ENCODE data around the gene ZNF746. TPM values are rescaled to one million over a fixed set of nuclear protein-coding genes. Genes with fewer than 3 reads are reported as not detected.

ZNF746 gene
- total and polyA plus RNA-seq, 2 of the 13 experiments (the other 11 are each of a cell fraction or from before 2014, with no cell fraction given), result 3.8 to 8.1 TPM

DNA sequence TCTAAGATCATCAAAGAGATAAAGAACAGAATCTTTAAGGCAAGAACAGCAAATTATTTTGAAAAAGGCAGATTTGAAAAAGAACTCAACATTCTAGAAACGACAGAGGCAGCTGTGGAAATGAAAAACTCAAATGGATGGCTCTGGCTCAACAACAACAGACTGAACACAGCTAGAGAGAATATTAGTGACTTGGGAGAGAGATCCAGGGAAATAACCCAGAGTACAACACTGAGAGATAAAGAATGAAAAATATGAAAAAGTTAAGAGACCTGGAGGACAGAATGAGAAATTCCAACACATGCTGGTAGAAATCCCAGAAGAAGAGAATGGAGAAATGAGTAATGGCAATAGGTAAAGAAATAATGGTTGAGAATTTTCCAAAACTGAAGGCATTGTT lies 18.9 kb downstream of the ZNF746 start:
- Histone ChIP-seq H3K79me2 (ENCODE audit: insufficient read depth, low read length) (no peaks in the 10 kb centered on the region), H3K9me3 (ENCODE audit: low read length) (no peaks in the 10 kb centered on the region; the same call in 1 of the 2 replicates), H3K4me3 (replicated peaks in 1 of 3; ENCODE audit: insufficient read depth in 1 of 3, low read depth in 2 of 3, low read length in 3 of 3) (no peak overlapping the region), H3K4me1 (ENCODE audit: insufficient read depth, low read length) (no peaks in the 10 kb centered on the region), H3K9ac (ENCODE audit: insufficient read depth, low read depth, low read length) (no peak overlapping the region), H2AFZ (ENCODE audit: low read length) (no peak overlapping the region), H3K4me2 (ENCODE audit: low read depth, low read length) (no peak overlapping the region), H3K27ac (ENCODE audit: extremely low read length, insufficient read depth, low read length) (no peak overlapping the region), H3K27me3 (ENCODE audit: control insufficient read depth in 1 of 2, insufficient read depth in 2 of 2, low read length in 2 of 2) (no peaks in the 10 kb centered on the region), H4K20me1 (ENCODE audit: insufficient read depth, low read length) (no peaks in the 10 kb centered on the region), H3K36me3 (replicated peaks in 1 of 2; ENCODE audit: control insufficient read depth in 1 of 2, insufficient read depth in 2 of 2, low read length in 2 of 2) (peaks cover 6 to 42% of the 10 kb centered on the region in 2 experiments)
- DNase-seq (ENCODE audit: low spot score), result no peak
- 95% methylated on average over 1 of the region's 1 CpG for WGBS (ENCODE audit: low lambda C conversion rate)
- TF ChIP-seq, protein P1, sequence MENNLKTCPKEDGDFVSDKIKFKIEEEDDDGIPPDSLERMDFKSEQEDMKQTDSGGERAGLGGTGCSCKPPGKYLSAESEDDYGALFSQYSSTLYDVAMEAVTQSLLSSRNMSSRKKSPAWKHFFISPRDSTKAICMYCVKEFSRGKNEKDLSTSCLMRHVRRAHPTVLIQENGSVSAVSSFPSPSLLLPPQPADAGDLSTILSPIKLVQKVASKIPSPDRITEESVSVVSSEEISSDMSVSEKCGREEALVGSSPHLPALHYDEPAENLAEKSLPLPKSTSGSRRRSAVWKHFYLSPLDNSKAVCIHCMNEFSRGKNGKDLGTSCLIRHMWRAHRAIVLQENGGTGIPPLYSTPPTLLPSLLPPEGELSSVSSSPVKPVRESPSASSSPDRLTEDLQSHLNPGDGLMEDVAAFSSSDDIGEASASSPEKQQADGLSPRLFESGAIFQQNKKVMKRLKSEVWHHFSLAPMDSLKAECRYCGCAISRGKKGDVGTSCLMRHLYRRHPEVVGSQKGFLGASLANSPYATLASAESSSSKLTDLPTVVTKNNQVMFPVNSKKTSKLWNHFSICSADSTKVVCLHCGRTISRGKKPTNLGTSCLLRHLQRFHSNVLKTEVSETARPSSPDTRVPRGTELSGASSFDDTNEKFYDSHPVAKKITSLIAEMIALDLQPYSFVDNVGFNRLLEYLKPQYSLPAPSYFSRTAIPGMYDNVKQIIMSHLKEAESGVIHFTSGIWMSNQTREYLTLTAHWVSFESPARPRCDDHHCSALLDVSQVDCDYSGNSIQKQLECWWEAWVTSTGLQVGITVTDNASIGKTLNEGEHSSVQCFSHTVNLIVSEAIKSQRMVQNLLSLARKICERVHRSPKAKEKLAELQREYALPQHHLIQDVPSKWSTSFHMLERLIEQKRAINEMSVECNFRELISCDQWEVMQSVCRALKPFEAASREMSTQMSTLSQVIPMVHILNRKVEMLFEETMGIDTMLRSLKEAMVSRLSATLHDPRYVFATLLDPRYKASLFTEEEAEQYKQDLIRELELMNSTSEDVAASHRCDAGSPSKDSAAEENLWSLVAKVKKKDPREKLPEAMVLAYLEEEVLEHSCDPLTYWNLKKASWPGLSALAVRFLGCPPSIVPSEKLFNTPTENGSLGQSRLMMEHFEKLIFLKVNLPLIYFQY (CRISPR knock-in tag; IDR thresholded peaks at IDR 0.05; ENCODE audit: borderline replicate concordance), result no peak
- no peak for TF ChIP-seq ZNF547 (CRISPR knock-in tag; IDR thresholded peaks at IDR 0.05)
- TF ChIP-seq RFXANK (CRISPR knock-in tag; IDR thresholded peaks at IDR 0.05), result no peak
- TF ChIP-seq, protein P2, sequence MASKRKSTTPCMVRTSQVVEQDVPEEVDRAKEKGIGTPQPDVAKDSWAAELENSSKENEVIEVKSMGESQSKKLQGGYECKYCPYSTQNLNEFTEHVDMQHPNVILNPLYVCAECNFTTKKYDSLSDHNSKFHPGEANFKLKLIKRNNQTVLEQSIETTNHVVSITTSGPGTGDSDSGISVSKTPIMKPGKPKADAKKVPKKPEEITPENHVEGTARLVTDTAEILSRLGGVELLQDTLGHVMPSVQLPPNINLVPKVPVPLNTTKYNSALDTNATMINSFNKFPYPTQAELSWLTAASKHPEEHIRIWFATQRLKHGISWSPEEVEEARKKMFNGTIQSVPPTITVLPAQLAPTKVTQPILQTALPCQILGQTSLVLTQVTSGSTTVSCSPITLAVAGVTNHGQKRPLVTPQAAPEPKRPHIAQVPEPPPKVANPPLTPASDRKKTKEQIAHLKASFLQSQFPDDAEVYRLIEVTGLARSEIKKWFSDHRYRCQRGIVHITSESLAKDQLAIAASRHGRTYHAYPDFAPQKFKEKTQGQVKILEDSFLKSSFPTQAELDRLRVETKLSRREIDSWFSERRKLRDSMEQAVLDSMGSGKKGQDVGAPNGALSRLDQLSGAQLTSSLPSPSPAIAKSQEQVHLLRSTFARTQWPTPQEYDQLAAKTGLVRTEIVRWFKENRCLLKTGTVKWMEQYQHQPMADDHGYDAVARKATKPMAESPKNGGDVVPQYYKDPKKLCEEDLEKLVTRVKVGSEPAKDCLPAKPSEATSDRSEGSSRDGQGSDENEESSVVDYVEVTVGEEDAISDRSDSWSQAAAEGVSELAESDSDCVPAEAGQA (IDR thresholded peaks at IDR 0.05; ENCODE audit: low read depth), result no peak
- TF ChIP-seq, protein P2 (CRISPR knock-in tag; IDR thresholded peaks at IDR 0.05; ENCODE audit: borderline replicate concordance), result no peak
- TF ChIP-seq ZFP82 (CRISPR knock-in tag; IDR thresholded peaks at IDR 0.05; ENCODE audit: borderline replicate concordance), result peak; percentile 83; the same call in 1 of the 2 replicates
- no TSS peak for BruUV-seq (replicated peaks)
- FAIRE-seq, result no peak
- intact Hi-C loops (cut with micrococcal nuclease; ENCODE audit: unreplicated experiment) (no loop called here), in situ Hi-C loops (cut with HindIII; ENCODE audit: extremely low pct_ligation_motif_present, low pct_unique_long_range_greater_than_20kb) (no loop called here)
- ChIA-PET CTCF (ENCODE audit: low intra/inter-chr PET ratio, low total read pairs) (no interaction called here), POLR2A (no interaction called here)
- ATAC-seq, result no peak
